Prostate gland (tissue), 2 donors: ENCODE data around the gene SNED1. TPM values are rescaled to one million over a fixed set of nuclear protein-coding genes. Genes with fewer than 3 reads are reported as not detected.

Experiments
- DNase-seq: peaks from one replicate; pipeline ENCODE4 v3.0.0-alpha.2; 2019; ENCODE audit warnings: low spot score
- H3K27ac ChIP-seq, 2 donors: fragments of 200-600 bp; sonication (generic); 2 replicates each; pipeline ENCODE4 v1.5.1; 2017 to 2019
- H3K27me3 ChIP-seq: fragments of 200-600 bp; sonication (generic); replicated peaks from 2 replicates; pipeline ENCODE4 v1.5.1; 2019; ENCODE audit not compliant: insufficient read depth
- H3K36me3 ChIP-seq, 2 donors: fragments of 200-600 bp; sonication (generic); 1 replicate in 1 of 2; 2 replicates in 1 of 2; pipeline versions ENCODE4 v1.5.1 to v1.8.1; 2017 to 2019
- H3K4me1 ChIP-seq: fragments of 200-600 bp; sonication (generic); replicated peaks from 2 replicates; pipeline ENCODE4 v1.5.1; 2019
- H3K4me3 ChIP-seq, 2 donors: fragments of 200-600 bp; sonication (generic); 2 replicates each; pipeline ENCODE4 v1.5.1; 2017 to 2019
- H3K9me3 ChIP-seq: fragments of 200-600 bp; sonication (generic); 2 replicates; pipeline ENCODE4 v1.5.1; 2017
- CTCF ChIP-seq, 4 experiments: fragments of 200-600 bp in 2 of 4; fragments of 450-650 bp in 2 of 4; sonication (generic) in 2 of 4; IDR thresholded peaks; 1 replicate in 3 of 4; 2 replicates in 1 of 4; pipeline ENCODE4 v1.5.1; 2016 to 2019; ENCODE audit warnings: antibody characterized with exemption in 4 of 4, mild to moderate bottlenecking in 2 of 4, moderate library complexity in 2 of 4
- POLR2A ChIP-seq: fragments of 450-650 bp; IDR thresholded peaks from one replicate; pipeline ENCODE4 v1.6.1; 2016; ENCODE audit warnings: antibody characterized with exemption, mild to moderate bottlenecking
- POLR2AphosphoS5 ChIP-seq: sonication (generic); formaldehyde crosslinking; IDR thresholded peaks from one replicate; pipeline ENCODE4 v1.6.1; 2017; ENCODE audit warnings: antibody characterized with exemption
- WGBS: methylation state at CpG from one replicate; pipeline ENCODE4 v1.1.5; 2018; 5-methylcytosine and 5-hydroxymethylcytosine counted together
- intact Hi-C: fragments of 100-400 bp; cut with DNase I; formaldehyde crosslinking; loops from one replicate; pipeline ENCODE4 v1.14.2; 2022
- total RNA-seq, 2 donors: library from RNA; depleted of rRNA; stranded (reverse); fragments of >200 nt; gene quantifications; one replicate each; pipeline ENCODE4 v1.1.0, GENCODE V29; 2016

Gene SNED1
- total RNA-seq, 2 donors from 2014 or later: 32.0 to 115 TPM

DNA sequence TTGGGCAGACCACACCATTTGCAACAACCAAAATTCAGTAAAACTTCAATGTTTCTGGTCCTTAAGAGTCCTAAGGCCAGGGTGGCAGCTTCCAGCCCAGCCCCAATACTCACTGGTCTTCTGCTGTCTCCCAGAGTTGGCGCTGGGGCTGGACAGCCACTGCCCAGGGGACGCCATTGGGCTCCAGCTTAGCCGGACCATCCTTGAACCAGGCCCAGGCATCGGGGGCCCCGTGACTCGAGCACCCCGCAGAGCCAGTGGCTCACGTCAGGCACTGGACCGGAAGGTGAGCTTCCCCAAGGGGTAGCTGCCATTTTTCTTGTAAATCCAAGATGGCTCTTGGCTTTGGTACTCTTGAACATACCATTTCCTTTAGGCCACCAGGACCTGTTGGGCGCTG is 21.8 kb downstream of the SNED1 start:
- TF ChIP-seq POLR2A: no peak
- no peak for TF ChIP-seq POLR2AphosphoS5
- no peak for TF ChIP-seq CTCF (IDR thresholded peaks at IDR 0.05)
- no peak for DNase-seq

DNA sequence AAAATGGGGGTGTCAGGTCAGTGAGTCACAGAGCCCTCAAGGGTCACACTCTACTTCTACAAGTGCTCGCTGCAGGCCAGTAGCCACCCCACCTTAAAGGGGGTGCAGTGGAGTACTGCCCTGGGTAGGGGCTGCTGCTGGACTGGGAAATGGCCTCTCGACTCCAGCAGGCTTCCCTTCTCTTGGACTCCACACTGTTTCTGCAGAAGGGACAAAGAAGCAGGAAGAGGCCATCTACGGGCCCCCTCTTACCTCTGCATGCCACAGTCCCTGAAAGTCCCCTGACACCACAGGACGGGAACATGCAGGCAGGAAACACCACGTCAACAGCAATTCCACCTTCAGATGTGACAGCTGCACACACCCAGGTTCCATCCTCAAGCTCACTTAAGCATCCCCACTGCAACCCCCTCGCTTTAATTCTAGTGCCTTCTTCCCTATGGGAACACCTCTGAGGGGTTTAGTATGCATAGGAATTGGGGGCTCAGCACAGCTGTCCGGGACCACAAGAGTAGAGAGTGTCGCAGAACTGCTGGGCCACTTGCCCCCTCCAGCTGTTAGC is 22.3 kb downstream of the SNED1 start:
- no peak for DNase-seq
- intact Hi-C loops: no loop called here
- WGBS: 91% methylated on average over 8 of the region's 8 CpGs
- TF ChIP-seq POLR2AphosphoS5 (no peak), CTCF (IDR thresholded peaks at IDR 0.05) (no peak), POLR2A (no peak)
- Histone ChIP-seq H3K4me3 (no peak overlapping the region), H3K9me3 (no peaks in the 10 kb centered on the region), H3K4me1 (no peaks in the 10 kb centered on the region), H3K27me3 (no peaks in the 10 kb centered on the region), H3K36me3 (no peaks in the 10 kb centered on the region), H3K27ac (no peak overlapping the region)

More for the DNA sequence above, 21.8 kb downstream of the SNED1 start:
- Histone ChIP-seq H3K9me3 (no peaks in the 10 kb centered on the region), H3K27me3 (no peaks in the 10 kb centered on the region), H3K36me3 (no peaks in the 10 kb centered on the region), H3K4me3 (no peak overlapping the region), H3K4me1 (no peaks in the 10 kb centered on the region), H3K27ac (no peak overlapping the region)
- 98% methylated on average over 10 of the region's 10 CpGs for WGBS
- intact Hi-C loops: no loop called here

DNA sequence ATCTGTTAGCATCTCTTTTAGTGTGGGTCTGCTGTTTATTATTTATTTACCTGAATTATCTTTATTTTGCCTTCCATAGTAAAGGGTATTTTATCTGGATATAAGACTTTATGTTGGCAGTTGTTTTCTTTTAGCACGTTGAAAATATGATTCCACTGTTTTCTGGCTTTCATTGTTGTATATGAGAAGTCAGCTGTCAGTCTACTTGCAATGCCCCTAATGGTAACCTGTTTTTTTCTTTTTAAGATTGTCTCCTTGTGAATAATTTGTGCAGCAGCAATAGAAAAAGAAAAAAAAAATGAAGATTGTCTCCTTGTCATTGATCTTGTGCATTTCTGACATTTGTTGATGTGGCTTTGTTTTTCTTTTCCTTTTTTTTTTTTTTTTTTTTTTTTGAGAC is 27.2 kb downstream of the SNED1 start:
- H3K4me1 ChIP-seq: no peaks in the 10 kb centered on the region
- no peak overlapping the region for H3K27ac ChIP-seq
- no peak overlapping the region for H3K4me3 ChIP-seq
- 54% methylated on average over 1 of the region's 1 CpG for WGBS
- no peaks in the 10 kb centered on the region for H3K27me3 ChIP-seq
- no peak for DNase-seq
- TF ChIP-seq CTCF (IDR thresholded peaks at IDR 0.05) (no peak), POLR2A (no peak), POLR2AphosphoS5 (no peak)
- no peaks in the 10 kb centered on the region for H3K9me3 ChIP-seq
- intact Hi-C loops: no loop called here
- H3K36me3 ChIP-seq: no peaks in the 10 kb centered on the region

DNA sequence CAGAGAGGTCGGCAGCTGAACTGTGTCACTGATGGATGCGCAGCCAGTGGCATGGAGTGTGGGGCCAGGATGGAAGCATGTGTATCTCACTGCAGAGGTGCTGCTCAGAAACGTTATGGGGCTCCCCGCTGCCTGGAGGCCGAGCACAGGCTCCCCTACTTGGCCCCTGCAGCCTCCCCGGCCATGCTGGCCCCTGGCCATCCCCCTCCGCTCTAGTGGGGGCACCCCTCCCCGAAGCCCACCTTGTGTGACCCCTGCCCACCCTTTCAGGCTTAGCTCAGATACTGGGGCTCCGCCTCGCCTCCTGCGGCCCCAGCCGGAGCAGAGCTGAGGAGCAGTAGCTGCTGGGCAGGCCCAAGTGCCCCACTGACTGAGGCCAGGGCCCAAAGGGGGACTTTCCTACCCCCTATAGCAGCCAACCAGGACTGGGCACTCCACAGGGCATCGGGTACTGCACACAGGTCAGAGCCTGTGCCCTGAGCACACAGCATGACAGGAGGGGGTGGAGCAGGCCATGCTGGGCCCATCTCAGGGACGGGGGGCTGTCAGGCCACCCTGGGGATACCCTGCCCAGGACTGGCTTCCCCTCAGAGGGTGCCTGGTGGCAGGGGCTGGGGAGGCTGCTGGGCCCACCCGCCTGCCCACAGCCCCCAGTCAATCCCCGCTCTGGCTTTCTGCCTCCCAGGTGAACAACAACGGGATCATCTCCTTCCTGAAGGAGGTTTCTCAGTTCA is 31.3 kb downstream of the SNED1 start:
- intact Hi-C loops: no loop called here
- no peak for DNase-seq

More for the DNA sequence above, 31.3 kb downstream of the SNED1 start:
- 90% methylated on average over 17 of the region's 17 CpGs for WGBS
- no peaks in the 10 kb centered on the region for H3K36me3 ChIP-seq
- H3K27me3 ChIP-seq: no peaks in the 10 kb centered on the region
- no peaks in the 10 kb centered on the region for H3K4me1 ChIP-seq
- TF ChIP-seq POLR2AphosphoS5: no peak
- no peak for TF ChIP-seq CTCF (IDR thresholded peaks at IDR 0.05)
- TF ChIP-seq POLR2A: no peak
- no peak overlapping the region for H3K4me3 ChIP-seq
- H3K9me3 ChIP-seq: no peaks in the 10 kb centered on the region
- no peak overlapping the region for H3K27ac ChIP-seq
